Peyer's patch (tissue), 4 donors: ENCODE results near the gene MYRIP. TPM values are rescaled to one million over a fixed set of nuclear protein-coding genes. Genes with fewer than 3 reads are reported as not detected.

ENCODE experiments used
- DNase-seq, 3 donors: peaks; one replicate each; pipeline ENCODE4 v3.0.0-alpha.2; 2017 to 2019
- H3K27ac ChIP-seq, 4 donors: fragments of 200-600 bp; sonication (generic); one replicate each; pipeline ENCODE4 v1.5.1; 2016 to 2019
- H3K27me3 ChIP-seq, 2 donors: fragments of 200-600 bp; sonication (generic); one replicate each; pipeline ENCODE4 v1.5.1; 2019
- H3K36me3 ChIP-seq, 3 donors: fragments of 200-600 bp; sonication (generic); one replicate each; pipeline ENCODE4 v1.5.1; 2016 to 2019
- H3K4me1 ChIP-seq, 4 donors: fragments of 200-600 bp; sonication (generic); one replicate each; pipeline ENCODE4 v1.5.1; 2016 to 2019
- H3K4me3 ChIP-seq, 4 donors: fragments of 200-600 bp; sonication (generic); 1 replicate in 3 of 4; 2 replicates in 1 of 4; pipeline ENCODE4 v1.5.1; 2016 to 2019; ENCODE audit warnings: mild to moderate bottlenecking in 1 of 4
- H3K9me3 ChIP-seq, 4 donors: fragments of 200-600 bp; sonication (generic); one replicate each; pipeline ENCODE4 v1.5.1; 2016 to 2019; ENCODE audit warnings: mild to moderate bottlenecking in 1 of 4
- POLR2A ChIP-seq, 2 donors: fragments of 450-650 bp; IDR thresholded peaks; one replicate each; pipeline ENCODE4 v1.5.1; 2017; ENCODE audit warnings: antibody characterized with exemption in 2 of 2, mild to moderate bottlenecking in 2 of 2, moderate library complexity in 2 of 2
- total RNA-seq, 4 donors: library from RNA; depleted of rRNA; stranded (reverse); fragments of >200 nt; gene quantifications; one replicate each; pipeline ENCODE4 v1.1.0, GENCODE V29; 2016
- TF ChIP-seq, protein P1 (sequence below), 6 experiments: fragments of 450-650 bp in 4 of 6; fragments of 200-600 bp in 2 of 6; sonication (generic) in 1 of 6; IDR thresholded peaks; one replicate each; pipeline ENCODE4 v1.5.1; 2017 to 2019; ENCODE audit warnings: antibody characterized with exemption in 6 of 6, mild to moderate bottlenecking in 3 of 6, moderate library complexity in 1 of 6

Gene MYRIP
- total RNA-seq, 4 donors from 2014 or later: 6.0 to 12.4 (median 8.3) TPM

DNA sequence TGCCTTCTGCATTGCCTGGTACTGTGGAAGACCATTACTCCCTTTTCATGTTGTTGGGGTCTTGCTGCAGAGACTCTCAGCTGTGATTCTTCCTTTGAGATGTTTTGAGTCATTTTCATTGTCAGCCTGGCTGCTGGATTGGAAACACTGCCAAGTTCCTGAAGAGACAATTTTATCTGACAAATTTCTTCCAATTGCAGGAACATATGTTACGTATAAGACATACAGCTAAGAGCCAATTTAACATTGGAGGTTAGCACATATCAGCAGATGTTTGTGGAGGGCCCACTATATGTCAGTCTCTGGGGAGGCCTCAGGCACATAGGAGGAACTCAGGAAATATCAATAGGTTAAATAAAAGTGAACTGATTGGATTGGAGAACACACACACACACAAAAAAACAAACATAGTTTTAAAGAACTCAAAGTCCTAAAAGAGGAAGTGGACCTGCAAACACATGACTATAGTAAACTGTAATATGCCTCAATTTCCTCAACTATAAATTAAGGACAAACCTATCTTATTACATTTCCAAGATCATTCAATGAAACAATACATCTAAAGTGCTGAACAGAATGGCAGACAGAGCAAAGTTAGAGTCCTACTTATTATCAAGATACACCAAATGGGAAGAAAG, 172.3 kb downstream of the MYRIP start:
- no peaks in the 10 kb centered on the region for H3K36me3 ChIP-seq
- H3K9me3 ChIP-seq: no peaks in the 10 kb centered on the region
- H3K27ac ChIP-seq: no peak overlapping the region
- H3K4me3 ChIP-seq: no peak overlapping the region
- no peaks in the 10 kb centered on the region for H3K27me3 ChIP-seq
- TF ChIP-seq, protein P1, sequence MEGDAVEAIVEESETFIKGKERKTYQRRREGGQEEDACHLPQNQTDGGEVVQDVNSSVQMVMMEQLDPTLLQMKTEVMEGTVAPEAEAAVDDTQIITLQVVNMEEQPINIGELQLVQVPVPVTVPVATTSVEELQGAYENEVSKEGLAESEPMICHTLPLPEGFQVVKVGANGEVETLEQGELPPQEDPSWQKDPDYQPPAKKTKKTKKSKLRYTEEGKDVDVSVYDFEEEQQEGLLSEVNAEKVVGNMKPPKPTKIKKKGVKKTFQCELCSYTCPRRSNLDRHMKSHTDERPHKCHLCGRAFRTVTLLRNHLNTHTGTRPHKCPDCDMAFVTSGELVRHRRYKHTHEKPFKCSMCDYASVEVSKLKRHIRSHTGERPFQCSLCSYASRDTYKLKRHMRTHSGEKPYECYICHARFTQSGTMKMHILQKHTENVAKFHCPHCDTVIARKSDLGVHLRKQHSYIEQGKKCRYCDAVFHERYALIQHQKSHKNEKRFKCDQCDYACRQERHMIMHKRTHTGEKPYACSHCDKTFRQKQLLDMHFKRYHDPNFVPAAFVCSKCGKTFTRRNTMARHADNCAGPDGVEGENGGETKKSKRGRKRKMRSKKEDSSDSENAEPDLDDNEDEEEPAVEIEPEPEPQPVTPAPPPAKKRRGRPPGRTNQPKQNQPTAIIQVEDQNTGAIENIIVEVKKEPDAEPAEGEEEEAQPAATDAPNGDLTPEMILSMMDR (IDR thresholded peaks at IDR 0.05): no peak
- no peak for TF ChIP-seq POLR2A (IDR thresholded peaks at IDR 0.05)
- no peaks in the 10 kb centered on the region for H3K4me1 ChIP-seq
- no peak for DNase-seq

DNA sequence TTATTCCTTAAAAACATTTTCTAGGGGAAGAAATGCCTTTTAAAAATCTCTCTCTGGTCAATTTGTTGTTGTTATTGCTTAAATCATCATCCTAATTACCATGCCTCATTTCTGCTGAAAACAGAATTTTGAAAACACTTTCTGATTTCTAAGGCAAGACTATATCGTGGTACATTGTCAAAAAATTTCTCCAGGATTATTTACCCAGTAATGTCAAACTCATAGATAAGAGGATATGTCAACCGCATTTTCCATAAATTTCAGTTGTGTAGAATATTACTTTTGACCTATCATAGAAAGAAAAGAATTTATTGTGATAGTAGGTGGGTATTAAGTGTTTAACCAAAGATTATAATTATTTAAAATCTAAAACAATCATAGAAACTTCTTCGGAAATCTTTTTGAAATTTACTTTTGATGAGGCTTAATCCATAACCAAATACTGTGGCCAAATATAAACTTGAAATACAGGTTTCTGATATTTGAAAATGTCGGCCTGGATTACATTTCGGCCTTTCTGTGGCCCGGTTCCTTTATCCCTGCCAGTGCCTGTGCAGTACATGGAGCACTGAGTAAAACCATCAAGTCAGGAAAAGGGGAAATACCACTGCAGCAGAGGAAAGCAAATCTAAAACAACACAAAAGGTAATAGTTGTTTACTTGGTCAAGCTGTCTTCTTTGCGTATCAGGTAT, 173.4 kb downstream of the MYRIP start:
- Histone ChIP-seq H3K36me3 (no peaks in the 10 kb centered on the region), H3K27me3 (no peaks in the 10 kb centered on the region), H3K4me3 (no peak overlapping the region), H3K9me3 (no peaks in the 10 kb centered on the region), H3K4me1 (no peaks in the 10 kb centered on the region), H3K27ac (no peak overlapping the region)
- no peak for TF ChIP-seq POLR2A (IDR thresholded peaks at IDR 0.05)
- TF ChIP-seq, protein P1 (IDR thresholded peaks at IDR 0.05): no peak
- DNase-seq: no peak

DNA sequence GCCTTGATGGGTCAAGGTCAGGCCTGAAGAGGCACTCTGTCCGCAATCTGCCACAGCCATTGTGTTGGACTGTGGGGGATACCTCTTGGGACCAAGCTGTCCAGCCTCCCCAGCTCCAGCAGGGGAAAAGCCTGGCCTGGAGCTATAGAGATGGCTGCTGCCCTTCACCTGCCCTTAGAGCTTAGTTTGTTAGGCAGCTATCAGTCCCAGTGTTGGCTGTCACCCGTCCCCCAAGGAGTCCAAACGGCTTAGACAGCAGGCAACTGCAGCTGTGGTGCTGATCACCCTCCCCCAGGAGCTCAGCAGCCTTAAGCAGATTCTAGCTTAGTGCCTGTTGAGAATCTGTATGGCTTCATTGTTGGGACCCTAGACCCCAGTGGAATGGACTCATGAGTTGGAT, 180.3 kb downstream of the MYRIP start:
- Histone ChIP-seq H3K36me3 (no peaks in the 10 kb centered on the region), H3K27ac (no peak overlapping the region), H3K27me3 (no peaks in the 10 kb centered on the region), H3K9me3 (no peaks in the 10 kb centered on the region), H3K4me3 (no peak overlapping the region), H3K4me1 (no peaks in the 10 kb centered on the region)
- TF ChIP-seq, protein P1 (IDR thresholded peaks at IDR 0.05): no peak
- TF ChIP-seq POLR2A (IDR thresholded peaks at IDR 0.05): no peak
- DNase-seq: no peak

DNA sequence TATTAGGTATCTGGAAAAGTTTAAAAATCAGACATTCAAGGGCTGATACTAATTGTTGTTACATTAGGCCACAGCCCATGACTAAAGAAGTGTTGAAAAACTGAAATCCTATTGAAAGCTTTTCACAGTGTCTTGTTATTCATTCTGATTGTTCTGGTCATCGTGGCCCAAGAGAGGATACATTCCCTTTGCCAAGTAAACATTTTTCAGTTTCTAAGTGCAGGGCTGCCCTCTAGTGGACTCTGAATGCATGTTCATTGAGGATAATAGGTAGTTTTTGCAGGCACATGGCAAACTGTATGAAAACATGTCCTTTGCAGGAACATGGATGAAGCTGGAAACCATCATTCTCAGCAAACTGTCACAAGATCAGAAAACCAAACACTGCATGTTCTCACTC, 181.1 kb downstream of the MYRIP start:
- Histone ChIP-seq H3K27ac (no peak overlapping the region), H3K4me1 (no peaks in the 10 kb centered on the region), H3K9me3 (no peaks in the 10 kb centered on the region), H3K4me3 (no peak overlapping the region), H3K27me3 (no peaks in the 10 kb centered on the region), H3K36me3 (no peaks in the 10 kb centered on the region)
- no peak for TF ChIP-seq POLR2A (IDR thresholded peaks at IDR 0.05)
- TF ChIP-seq, protein P1 (IDR thresholded peaks at IDR 0.05): peak in 4 of 6 experiments; percentile 35 to 80 (median 76)
- DNase-seq: peak in 1 of 3 donors; percentile 67

DNA sequence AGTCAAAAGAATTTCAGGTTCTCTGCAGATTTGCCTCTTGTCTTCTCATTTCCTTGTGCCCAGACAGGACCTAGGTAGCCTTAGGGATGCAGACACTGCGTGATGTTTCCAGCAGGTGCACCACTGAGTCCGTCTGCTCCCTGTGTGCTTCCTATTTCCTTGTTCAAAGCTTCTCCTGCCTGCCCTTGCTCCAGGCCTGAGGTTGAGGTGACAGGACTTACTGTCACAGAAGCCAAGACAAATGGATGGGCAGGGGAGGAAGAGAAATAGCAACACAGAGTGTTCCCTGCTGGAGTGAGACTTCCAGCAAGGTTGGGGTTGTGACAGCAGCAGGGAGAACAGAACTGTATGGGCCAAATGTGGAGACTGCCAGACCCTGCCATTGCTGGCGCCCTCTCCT, 199.4 kb downstream of the MYRIP start:
- no peak overlapping the region for H3K27ac ChIP-seq
- H3K4me3 ChIP-seq: no peak overlapping the region
- no peaks in the 10 kb centered on the region for H3K36me3 ChIP-seq
- H3K27me3 ChIP-seq: no peaks in the 10 kb centered on the region
- H3K9me3 ChIP-seq: no peaks in the 10 kb centered on the region
- DNase-seq: no peak
- H3K4me1 ChIP-seq: no peaks in the 10 kb centered on the region
- no peak for TF ChIP-seq POLR2A (IDR thresholded peaks at IDR 0.05)
- TF ChIP-seq, protein P1 (IDR thresholded peaks at IDR 0.05): no peak
